ENCODE data around the gene GABRR3.
"Not testable (repeated sequence)": the region's sequence is repeated elsewhere in the genome, so short reads cannot be mapped to it uniquely, and the experiment has no call there.

Gene GABRR3

DNA sequence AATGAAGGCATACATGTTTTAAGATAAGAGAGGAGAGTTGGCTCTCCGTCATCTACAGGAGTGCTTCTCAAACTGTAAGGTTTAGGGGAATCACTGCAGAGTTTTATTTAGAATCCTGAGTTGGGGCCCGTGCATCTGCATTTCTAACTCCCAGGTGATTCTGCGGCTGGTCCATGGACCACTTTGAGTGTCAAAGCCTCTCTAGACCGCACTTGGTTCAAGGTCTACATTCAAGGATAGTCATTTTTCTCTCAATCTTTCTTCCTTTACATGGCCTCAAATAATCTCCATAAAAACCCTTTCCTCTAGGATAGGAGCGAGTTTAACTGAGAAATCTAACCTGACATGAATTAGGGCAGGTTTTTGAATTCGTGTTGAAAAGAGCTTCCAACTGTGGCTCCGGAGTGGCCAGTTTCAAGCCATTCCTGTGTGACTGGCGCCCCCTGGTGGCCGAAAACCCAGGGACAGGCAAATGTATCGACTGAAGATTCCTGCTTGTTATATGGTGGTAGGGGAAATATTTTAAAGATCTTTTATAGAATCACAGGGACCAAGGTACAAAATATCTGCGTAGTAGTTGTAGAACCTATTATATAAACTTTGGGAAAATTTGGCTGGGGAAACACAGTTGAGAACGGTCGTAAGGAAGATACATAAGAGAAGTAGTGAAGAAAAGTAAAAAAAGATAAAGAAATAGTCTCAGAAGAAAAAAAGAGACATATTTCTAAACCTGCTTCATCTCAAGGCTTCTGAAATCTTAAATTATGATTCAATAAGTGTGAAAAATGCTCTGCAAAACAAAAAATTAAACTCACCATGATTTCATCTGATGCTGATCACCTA is 11.9 kb downstream of the GABRR3 start:
- WGBS (ENCODE audit: insufficient coverage, insufficient read length) = no CpG with 5 or more reads among the region's 13 CpGs
- no peaks in the 10 kb centered on the region for H3K9me3 ChIP-seq (ENCODE audit: control insufficient read depth, insufficient read depth, low read length)
- DNase-seq (ENCODE audit: low read depth, low spot score) = peak; percentile 48
- H3K36me3 ChIP-seq (ENCODE audit: control insufficient read depth, insufficient read depth, low read length) = no peaks in the 10 kb centered on the region
- H3K4me3 ChIP-seq (ENCODE audit: low read length) = no peak overlapping the region
- H3K4me1 ChIP-seq (ENCODE audit: control insufficient read depth, insufficient read depth, low read length) = no peaks in the 10 kb centered on the region
- no peaks in the 10 kb centered on the region for H3K27me3 ChIP-seq (ENCODE audit: control insufficient read depth, insufficient read depth, low read length)
- no peak overlapping the region for H3K27ac ChIP-seq (ENCODE audit: low read length)

GRCh38 chr3:98021830-98022560 is 13.1 kb downstream of the GABRR3 start:
- no peaks in the 10 kb centered on the region for H3K36me3 ChIP-seq (ENCODE audit: control insufficient read depth, insufficient read depth, low read length)
- no peak for DNase-seq (ENCODE audit: low read depth, low spot score)
- H3K27ac ChIP-seq (ENCODE audit: low read length) = no peak overlapping the region
- H3K9me3 ChIP-seq (ENCODE audit: control insufficient read depth, insufficient read depth, low read length) = no peaks in the 10 kb centered on the region
- H3K27me3 ChIP-seq (ENCODE audit: control insufficient read depth, insufficient read depth, low read length) = no peaks in the 10 kb centered on the region
- H3K4me3 ChIP-seq (ENCODE audit: low read length) = no peak overlapping the region
- no peaks in the 10 kb centered on the region for H3K4me1 ChIP-seq (ENCODE audit: control insufficient read depth, insufficient read depth, low read length)
- WGBS (ENCODE audit: insufficient coverage, insufficient read length) = no CpG with 5 or more reads among the region's 5 CpGs

DNA sequence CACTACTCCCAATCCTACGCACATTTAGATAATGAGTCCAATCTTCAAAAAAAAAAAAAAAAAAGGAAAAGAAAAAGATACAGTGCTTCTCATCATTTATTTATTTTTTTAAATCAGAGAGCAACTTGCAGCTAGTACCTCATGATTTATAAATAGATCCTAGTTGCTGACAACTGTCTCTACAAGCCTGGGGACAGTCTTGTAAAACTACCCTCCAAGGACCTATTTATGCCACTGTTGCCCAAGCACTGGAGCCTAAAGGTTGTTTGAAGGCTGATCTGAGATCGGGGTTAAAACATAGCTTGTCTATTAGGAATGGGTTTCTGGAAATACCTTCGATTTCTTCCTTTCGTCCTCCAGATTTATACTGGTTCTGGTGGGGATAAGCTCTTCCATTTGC is 14.7 kb downstream of the GABRR3 start:
- Histone ChIP-seq H3K4me1 (ENCODE audit: control insufficient read depth, insufficient read depth, low read length) (no peaks in the 10 kb centered on the region), H3K36me3 (ENCODE audit: control insufficient read depth, insufficient read depth, low read length) (no peaks in the 10 kb centered on the region), H3K27me3 (ENCODE audit: control insufficient read depth, insufficient read depth, low read length) (no peaks in the 10 kb centered on the region), H3K27ac (ENCODE audit: low read length) (no peak overlapping the region), H3K9me3 (ENCODE audit: control insufficient read depth, insufficient read depth, low read length) (no peaks in the 10 kb centered on the region), H3K4me3 (ENCODE audit: low read length) (no peak overlapping the region)
- no CpG with 5 or more reads among the region's 4 CpGs for WGBS (ENCODE audit: insufficient coverage, insufficient read length)
- DNase-seq (ENCODE audit: low read depth, low spot score) = no peak

- no peaks in the 10 kb centered on the region for H3K9me3 ChIP-seq (ENCODE audit: control insufficient read depth, insufficient read depth, low read length)
- no peak overlapping the region for H3K27ac ChIP-seq (ENCODE audit: low read length)
- H3K4me3 ChIP-seq (ENCODE audit: low read length) = no peak overlapping the region
- H3K27me3 ChIP-seq (ENCODE audit: control insufficient read depth, insufficient read depth, low read length) = no peaks in the 10 kb centered on the region
- H3K4me1 ChIP-seq (ENCODE audit: control insufficient read depth, insufficient read depth, low read length) = no peaks in the 10 kb centered on the region
- DNase-seq (ENCODE audit: low read depth, low spot score) = no peak
- no CpG with 5 or more reads among the region's 4 CpGs for WGBS (ENCODE audit: insufficient coverage, insufficient read length)
- H3K36me3 ChIP-seq (ENCODE audit: control insufficient read depth, insufficient read depth, low read length) = no peaks in the 10 kb centered on the region
Measured at GRCh38 chr3:98018301-98018700, 16.8 kb downstream of the GABRR3 start.

- Histone ChIP-seq H3K9me3 (ENCODE audit: control insufficient read depth, insufficient read depth, low read length) (no peaks in the 10 kb centered on the region), H3K27me3 (ENCODE audit: control insufficient read depth, insufficient read depth, low read length) (no peaks in the 10 kb centered on the region), H3K36me3 (ENCODE audit: control insufficient read depth, insufficient read depth, low read length) (no peaks in the 10 kb centered on the region), H3K4me1 (ENCODE audit: control insufficient read depth, insufficient read depth, low read length) (no peaks in the 10 kb centered on the region), H3K27ac (ENCODE audit: low read length) (no peak overlapping the region), H3K4me3 (ENCODE audit: low read length) (no peak overlapping the region)
- WGBS (ENCODE audit: insufficient coverage, insufficient read length) = no CpG with 5 or more reads among the region's 2 CpGs
- DNase-seq (ENCODE audit: low read depth, low spot score) = no peak
Measured at GRCh38 chr3:98014268-98014585, 20.9 kb downstream of the GABRR3 start.

DNA sequence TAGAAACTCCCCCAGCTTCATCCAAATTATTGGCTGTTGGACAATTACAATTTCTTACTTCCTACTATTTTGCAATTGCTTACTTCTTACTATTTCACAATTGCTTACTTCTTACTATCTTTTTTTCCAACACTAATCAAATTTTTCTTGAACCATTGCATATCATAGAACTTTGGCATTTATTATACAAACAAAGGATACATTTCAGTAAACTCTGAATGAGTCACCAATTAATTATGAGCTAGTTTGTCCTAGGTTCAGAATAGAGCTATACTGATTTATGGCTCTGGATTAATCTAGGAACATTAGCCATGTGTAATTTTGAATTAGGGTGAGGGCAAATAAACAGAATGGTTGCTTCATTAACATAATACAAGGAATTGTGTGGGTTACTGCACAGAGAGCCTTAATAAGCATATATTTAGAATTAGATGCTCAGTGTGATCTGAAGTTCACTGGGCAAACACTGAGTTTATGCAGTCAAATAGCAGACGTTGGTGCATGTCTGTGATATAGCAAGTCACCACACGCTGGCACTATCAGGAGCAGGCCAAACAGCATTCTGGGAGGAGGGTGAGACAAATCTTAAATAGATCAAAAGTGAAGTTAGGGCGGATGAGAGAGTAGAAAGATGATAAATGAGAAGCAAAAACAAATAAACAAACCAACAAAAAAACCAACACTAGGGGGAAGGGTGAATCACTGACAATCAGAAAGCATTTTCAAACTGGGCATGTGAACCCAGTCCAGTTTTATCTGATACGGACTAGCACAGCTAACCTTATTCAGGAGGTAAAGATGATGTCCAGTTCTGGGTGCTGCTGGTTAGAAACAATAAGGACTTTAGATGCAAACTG is 21.5 kb downstream of the GABRR3 start:
- H3K27me3 ChIP-seq (ENCODE audit: control insufficient read depth, insufficient read depth, low read length) = no peaks in the 10 kb centered on the region
- DNase-seq (ENCODE audit: low read depth, low spot score) = no peak
- no peak overlapping the region for H3K27ac ChIP-seq (ENCODE audit: low read length)
- H3K4me3 ChIP-seq (ENCODE audit: low read length) = no peak overlapping the region
- no peaks in the 10 kb centered on the region for H3K36me3 ChIP-seq (ENCODE audit: control insufficient read depth, insufficient read depth, low read length)
- no CpG with 5 or more reads among the region's 4 CpGs for WGBS (ENCODE audit: insufficient coverage, insufficient read length)
- no peaks in the 10 kb centered on the region for H3K4me1 ChIP-seq (ENCODE audit: control insufficient read depth, insufficient read depth, low read length)
- no peaks in the 10 kb centered on the region for H3K9me3 ChIP-seq (ENCODE audit: control insufficient read depth, insufficient read depth, low read length)

GRCh38 chr3:98012979-98013378 is 22.1 kb downstream of the GABRR3 start:
- Histone ChIP-seq H3K4me3 (ENCODE audit: low read length) (no peak overlapping the region), H3K4me1 (ENCODE audit: control insufficient read depth, insufficient read depth, low read length) (no peaks in the 10 kb centered on the region), H3K9me3 (ENCODE audit: control insufficient read depth, insufficient read depth, low read length) (no peaks in the 10 kb centered on the region), H3K36me3 (ENCODE audit: control insufficient read depth, insufficient read depth, low read length) (no peaks in the 10 kb centered on the region), H3K27ac (ENCODE audit: low read length) (no peak overlapping the region), H3K27me3 (ENCODE audit: control insufficient read depth, insufficient read depth, low read length) (no peaks in the 10 kb centered on the region)
- no peak for DNase-seq (ENCODE audit: low read depth, low spot score)
- no CpG with 5 or more reads among the region's 2 CpGs for WGBS (ENCODE audit: insufficient coverage, insufficient read length)

GRCh38 chr3:98010883-98011449 is 24.1 kb downstream of the GABRR3 start:
- H3K36me3 ChIP-seq (ENCODE audit: control insufficient read depth, insufficient read depth, low read length); H3K4me1 ChIP-seq (ENCODE audit: control insufficient read depth, insufficient read depth, low read length); DNase-seq (ENCODE audit: low read depth, low spot score); H3K4me3 ChIP-seq (ENCODE audit: low read length); H3K9me3 ChIP-seq (ENCODE audit: control insufficient read depth, insufficient read depth, low read length); H3K27me3 ChIP-seq (ENCODE audit: control insufficient read depth, insufficient read depth, low read length); H3K27ac ChIP-seq (ENCODE audit: low read length): not testable (repeated sequence)
- no CpG with 5 or more reads among the region's 4 CpGs for WGBS (ENCODE audit: insufficient coverage, insufficient read length)

DNA sequence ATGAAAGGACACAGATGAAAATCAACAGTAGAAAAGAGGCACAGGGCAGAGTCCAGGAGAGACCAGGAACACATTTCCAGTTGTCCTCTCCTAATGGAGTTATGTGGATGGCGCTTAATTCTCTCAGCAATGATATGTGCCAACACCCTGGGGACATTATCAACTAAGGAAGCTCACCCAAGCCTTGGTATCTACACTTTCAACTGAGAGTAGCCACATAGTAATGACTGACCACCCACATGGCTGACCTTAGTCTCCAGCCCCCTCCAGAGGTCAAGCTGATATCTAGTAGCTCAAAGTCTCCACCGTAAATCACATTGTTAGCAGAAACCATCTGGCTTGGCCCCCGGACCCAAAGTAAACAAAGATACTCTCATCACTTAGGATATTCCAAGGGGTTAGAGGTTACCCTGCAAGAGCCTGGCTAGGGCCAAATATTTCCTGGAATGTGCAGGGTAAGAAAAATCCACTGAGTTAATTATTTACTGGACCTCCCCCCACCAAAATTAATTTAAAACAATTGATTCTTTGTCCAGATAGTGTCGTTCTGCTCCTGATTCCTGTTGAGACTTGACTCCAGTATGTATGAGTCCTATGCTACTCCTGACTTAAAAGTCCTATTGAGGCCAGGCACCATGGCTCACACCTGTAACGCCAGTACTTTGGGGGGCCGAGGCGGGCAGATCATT is 24.8 kb downstream of the GABRR3 start:
- Histone ChIP-seq H3K27ac (ENCODE audit: low read length) (no peak overlapping the region), H3K27me3 (ENCODE audit: control insufficient read depth, insufficient read depth, low read length) (no peaks in the 10 kb centered on the region), H3K4me3 (ENCODE audit: low read length) (no peak overlapping the region), H3K36me3 (ENCODE audit: control insufficient read depth, insufficient read depth, low read length) (no peaks in the 10 kb centered on the region), H3K4me1 (ENCODE audit: control insufficient read depth, insufficient read depth, low read length) (no peaks in the 10 kb centered on the region), H3K9me3 (ENCODE audit: control insufficient read depth, insufficient read depth, low read length) (no peaks in the 10 kb centered on the region)
- no CpG with 5 or more reads among the region's 7 CpGs for WGBS (ENCODE audit: insufficient coverage, insufficient read length)
- DNase-seq (ENCODE audit: low read depth, low spot score) = no peak

DNA sequence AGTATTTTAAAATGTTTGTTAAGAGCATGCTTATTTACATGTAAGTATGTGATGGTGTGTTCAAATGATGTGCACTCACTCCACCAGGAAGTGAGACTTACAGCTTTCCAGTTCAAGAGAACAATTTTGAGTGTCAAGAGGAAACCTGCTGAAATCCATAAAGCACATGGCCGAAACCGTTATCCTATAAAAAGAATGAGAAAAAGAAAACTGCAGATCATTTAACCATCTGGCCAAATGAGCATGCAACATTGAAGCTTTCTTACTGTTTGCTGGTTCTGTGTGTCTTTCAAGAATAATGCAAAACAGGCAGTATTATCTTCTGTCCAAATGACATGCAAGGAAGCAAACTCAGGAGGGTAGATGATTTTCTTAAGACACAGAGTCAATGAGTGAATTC is 26.3 kb downstream of the GABRR3 start:
- WGBS (ENCODE audit: insufficient coverage, insufficient read length) = no CpG with 5 or more reads among the region's 2 CpGs
- Histone ChIP-seq H3K27me3 (ENCODE audit: control insufficient read depth, insufficient read depth, low read length) (no peaks in the 10 kb centered on the region), H3K9me3 (ENCODE audit: control insufficient read depth, insufficient read depth, low read length) (no peaks in the 10 kb centered on the region), H3K27ac (ENCODE audit: low read length) (no peak overlapping the region), H3K4me1 (ENCODE audit: control insufficient read depth, insufficient read depth, low read length) (no peaks in the 10 kb centered on the region), H3K4me3 (ENCODE audit: low read length) (no peak overlapping the region), H3K36me3 (ENCODE audit: control insufficient read depth, insufficient read depth, low read length) (no peaks in the 10 kb centered on the region)
- DNase-seq (ENCODE audit: low read depth, low spot score) = no peak
